ENCODE measurements around the gene TEX2.
A peak's percentile ranks its signal among the peaks of the same experiment; 100 is the strongest.

TEX2 gene

GRCh38 chr17:64269687-64270649, 6.9 kb upstream of the TEX2 start:
- no peak for DNase-seq

GRCh38 chr17:64264891-64265290, 1.8 kb upstream of the TEX2 start:
- no peak for DNase-seq

- no peak for DNase-seq
Measured at GRCh38 chr17:64262198-64262999, 661 bp downstream of the TEX2 start.

GRCh38 chr17:64261417-64262145, 1.5 kb downstream of the TEX2 start:
- no peak for DNase-seq

GRCh38 chr17:64260886-64261285, 2.2 kb downstream of the TEX2 start:
- no peak for DNase-seq

- DNase-seq = peak; percentile 56
Measured at GRCh38 chr17:64259922-64260321, 3.1 kb downstream of the TEX2 start.

- no peak for DNase-seq
Measured at GRCh38 chr17:64259426-64259825, 3.6 kb downstream of the TEX2 start.

- no peak for DNase-seq
Measured at GRCh38 chr17:64256913-64257807, 5.9 kb downstream of the TEX2 start.

- no peak for DNase-seq
Measured at GRCh38 chr17:64255764-64256163, 7.3 kb downstream of the TEX2 start.

- no peak for DNase-seq
Measured at GRCh38 chr17:64254755-64255154, 8.3 kb downstream of the TEX2 start.

- no peak for DNase-seq
Measured at GRCh38 chr17:64253470-64253869, 9.6 kb downstream of the TEX2 start.

- peak; percentile 43 for DNase-seq
Measured at GRCh38 chr17:64252831-64253230, 10.2 kb downstream of the TEX2 start.

GRCh38 chr17:64250233-64250835, 12.7 kb downstream of the TEX2 start:
- no peak for DNase-seq

GRCh38 chr17:64247836-64248235, 15.2 kb downstream of the TEX2 start:
- no peak for DNase-seq

- DNase-seq = peak; percentile 61
Measured at GRCh38 chr17:64245218-64246145, 17.6 kb downstream of the TEX2 start.

- DNase-seq = peak; percentile 67
Measured at GRCh38 chr17:64244165-64244564, 18.9 kb downstream of the TEX2 start.

- no peak for DNase-seq
Measured at GRCh38 chr17:64243340-64243739, 19.7 kb downstream of the TEX2 start.

GRCh38 chr17:64242633-64243032, 20.4 kb downstream of the TEX2 start:
- DNase-seq = no peak

GRCh38 chr17:64240741-64241347, 22.2 kb downstream of the TEX2 start:
- peak; percentile 97 for DNase-seq

GRCh38 chr17:64240261-64240740, 22.8 kb downstream of the TEX2 start:
- no peak for DNase-seq

Measured in fibroblast of upper back skin (primary cell).